Esophagus (tissue), 2 donors: Measurements from ENCODE around the gene SETDB2. TPM values are rescaled to one million over a fixed set of nuclear protein-coding genes. Genes with fewer than 3 reads are reported as not detected.

Experiments
- H3K27ac ChIP-seq, 2 donors: one replicate each; pipeline ENCODE4 v1.5.1; 2013; ENCODE audit warnings: low read depth in 2 of 2, mild to moderate bottlenecking in 2 of 2, inconsistent platforms in 1 of 2, low read length in 1 of 2, moderate library complexity in 1 of 2
- H3K27me3 ChIP-seq, 2 donors: one replicate each; pipeline ENCODE4 v1.6.1; 2013; ENCODE audit warnings: low read length in 2 of 2, control low read depth in 1 of 2, mild to moderate bottlenecking in 1 of 2; ENCODE audit not compliant: insufficient read depth in 2 of 2, control insufficient read depth in 1 of 2
- H3K36me3 ChIP-seq, 2 donors: one replicate each; pipeline ENCODE4 v1.6.1; 2013; ENCODE audit warnings: low read length in 1 of 2; ENCODE audit not compliant: control insufficient read depth in 2 of 2, insufficient read depth in 2 of 2
- H3K4me1 ChIP-seq, 2 donors: one replicate each; pipeline ENCODE4 v1.6.1; 2013; ENCODE audit warnings: low read length in 1 of 2; ENCODE audit not compliant: control insufficient read depth in 2 of 2, insufficient read depth in 2 of 2
- H3K4me3 ChIP-seq, 2 donors: one replicate each; pipeline ENCODE4 v1.5.1; 2013; ENCODE audit warnings: low read length in 2 of 2, mild to moderate bottlenecking in 2 of 2, low read depth in 1 of 2, moderate library complexity in 1 of 2
- H3K9me3 ChIP-seq, 2 donors: one replicate each; pipeline ENCODE4 v1.6.1; 2013; ENCODE audit warnings: mild to moderate bottlenecking in 2 of 2, low read depth in 1 of 2, low read length in 1 of 2, moderate library complexity in 1 of 2; ENCODE audit not compliant: control insufficient read depth in 2 of 2, insufficient read depth in 1 of 2
- WGBS, 2 donors: extraction: QIAGEN DNeasy Blood & Tissue Kit; methylation state at CpG; one replicate each; pipeline ENCODE4 v1.1.7; 2013; 5-methylcytosine and 5-hydroxymethylcytosine counted together
- polyA plus RNA-seq, 2 donors: library from polyadenylated mRNA; stranded (reverse); fragments of 200-250 nt; gene quantifications; one replicate each; pipeline ENCODE4 v1.2.3, GENCODE V29; 2013
- donor health status: healthy with polysubstance abuse.
- donor health status: Bipolar disorder and iron deficiency.

SETDB2 gene
- polyA plus RNA-seq, 2 donors, result 2.0 to 2.1 TPM

DNA sequence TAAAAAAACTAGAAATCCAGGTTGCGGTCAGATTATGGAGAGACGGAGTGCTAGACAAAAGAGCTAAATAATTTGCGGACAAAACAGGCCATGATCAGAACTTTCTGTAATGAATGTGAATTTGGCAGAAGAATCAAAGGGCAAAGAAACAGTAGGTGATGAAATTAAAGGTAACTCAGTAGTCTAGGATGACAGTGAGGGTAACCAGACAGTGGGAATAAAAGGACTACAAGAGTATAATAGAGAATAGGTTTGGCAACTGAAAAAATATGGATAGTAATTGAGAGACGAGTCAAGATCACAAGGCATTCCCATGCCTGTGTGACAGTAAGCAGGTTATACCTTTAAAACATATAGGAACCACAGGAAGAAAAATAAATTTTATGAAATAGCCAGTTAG lies 36.1 kb upstream of the SETDB2 start:
- H3K27me3 ChIP-seq, result no peaks in the 10 kb centered on the region
- H3K9me3 ChIP-seq, result no peaks in the 10 kb centered on the region
- H3K27ac ChIP-seq, result no peak overlapping the region
- no peaks in the 10 kb centered on the region for H3K4me1 ChIP-seq
- H3K4me3 ChIP-seq, result no peak overlapping the region
- no peaks in the 10 kb centered on the region for H3K36me3 ChIP-seq
- 87 to 97% methylated on average over 4 of the region's 4 CpGs for WGBS, 2 donors

DNA sequence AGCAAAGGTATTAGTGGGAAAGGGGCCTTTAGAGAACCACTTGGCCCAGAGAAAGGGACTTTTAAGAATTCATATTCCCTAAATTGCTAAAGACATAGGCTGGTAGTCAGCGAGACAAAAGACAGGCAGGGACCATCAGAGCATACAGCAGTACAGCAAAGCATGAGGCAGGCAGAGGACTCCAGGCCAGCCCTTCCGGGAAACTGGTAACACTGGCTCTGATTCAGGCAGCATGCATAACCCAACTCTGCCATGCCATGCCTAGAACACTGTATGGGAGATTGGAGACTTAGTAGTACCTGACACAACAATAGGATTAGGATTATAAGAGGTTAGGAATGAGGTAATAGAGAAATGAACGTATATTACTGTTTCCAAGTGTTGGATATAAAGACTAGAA lies 35.1 kb upstream of the SETDB2 start:
- WGBS, 2 donors, result 60 to 66% methylated on average over 3 of the region's 3 CpGs
- H3K4me3 ChIP-seq, result no peak overlapping the region
- H3K9me3 ChIP-seq, result no peaks in the 10 kb centered on the region
- H3K27me3 ChIP-seq, result no peaks in the 10 kb centered on the region
- H3K36me3 ChIP-seq, result no peaks in the 10 kb centered on the region
- no peak overlapping the region for H3K27ac ChIP-seq
- H3K4me1 ChIP-seq, result no peaks in the 10 kb centered on the region

GRCh38 chr13:49410006-49410405 lies 34.1 kb upstream of the SETDB2 start:
- Histone ChIP-seq H3K36me3 (no peaks in the 10 kb centered on the region), H3K4me3 (no peak overlapping the region), H3K27ac (no peak overlapping the region), H3K27me3 (no peaks in the 10 kb centered on the region), H3K9me3 (no peaks in the 10 kb centered on the region), H3K4me1 (no peaks in the 10 kb centered on the region)
- 76 to 87% methylated on average over 4 of the region's 4 CpGs for WGBS, 2 donors

- H3K4me3 ChIP-seq, result no peak overlapping the region
- no peak overlapping the region for H3K27ac ChIP-seq
- no peaks in the 10 kb centered on the region for H3K9me3 ChIP-seq
- no peaks in the 10 kb centered on the region for H3K4me1 ChIP-seq
- no peaks in the 10 kb centered on the region for H3K36me3 ChIP-seq
- H3K27me3 ChIP-seq, result no peaks in the 10 kb centered on the region
Observed at GRCh38 chr13:49410477-49410876, 33.6 kb upstream of the SETDB2 start.

DNA sequence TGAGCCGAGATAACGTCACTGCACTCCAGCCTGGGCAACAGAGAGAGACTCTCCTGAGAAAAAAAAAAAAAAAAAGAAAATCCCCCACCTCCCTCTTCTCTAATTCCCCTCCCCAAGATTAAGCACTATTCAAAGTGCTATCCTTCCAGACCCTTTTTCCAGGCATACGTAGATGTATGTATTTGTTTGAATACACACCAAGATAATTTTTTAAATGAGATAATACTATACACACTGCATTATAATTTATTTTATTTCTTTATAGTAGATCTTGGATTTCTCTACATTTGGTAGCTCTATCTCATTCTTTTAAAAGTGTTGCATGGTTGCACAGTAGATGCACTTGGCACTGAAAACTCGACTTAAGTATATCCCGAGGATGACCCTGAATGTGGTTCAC lies 32.7 kb upstream of the SETDB2 start:
- Histone ChIP-seq H3K36me3 (no peaks in the 10 kb centered on the region), H3K9me3 (no peaks in the 10 kb centered on the region), H3K4me1 (no peaks in the 10 kb centered on the region), H3K4me3 (no peak overlapping the region), H3K27ac (no peak overlapping the region), H3K27me3 (no peaks in the 10 kb centered on the region)
- 92 to 96% methylated on average over 5 of the region's 5 CpGs for WGBS, 2 donors

DNA sequence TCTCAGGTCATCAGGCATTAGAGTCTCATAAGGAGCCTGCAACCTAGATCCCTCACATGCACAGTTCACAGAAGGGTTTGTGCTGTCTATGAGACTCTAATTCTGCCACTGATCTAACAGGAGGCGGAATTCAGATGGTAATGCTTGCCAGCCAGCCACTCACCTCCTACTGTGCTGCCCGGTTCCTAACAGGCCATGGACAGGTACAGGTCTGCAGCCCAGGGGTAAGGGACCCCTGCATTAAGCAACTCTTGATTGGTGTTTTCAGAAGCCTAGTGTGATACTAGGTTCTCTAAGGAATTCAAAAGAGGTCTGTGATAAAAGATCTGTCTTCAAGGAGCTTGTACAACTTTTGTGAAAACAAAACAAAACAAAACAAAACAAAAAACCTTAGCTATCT lies 31.3 kb upstream of the SETDB2 start:
- WGBS, 2 donors, result 78 to 92% methylated on average over 2 of the region's 2 CpGs
- H3K4me3 ChIP-seq, result no peak overlapping the region
- H3K27ac ChIP-seq, result no peak overlapping the region
- H3K9me3 ChIP-seq, result no peaks in the 10 kb centered on the region
- H3K27me3 ChIP-seq, result no peaks in the 10 kb centered on the region
- no peaks in the 10 kb centered on the region for H3K4me1 ChIP-seq
- no peaks in the 10 kb centered on the region for H3K36me3 ChIP-seq

- 86 to 90% methylated on average over 3 of the region's 3 CpGs for WGBS, 2 donors
- no peak overlapping the region for H3K27ac ChIP-seq
- H3K36me3 ChIP-seq, result no peaks in the 10 kb centered on the region
- H3K4me3 ChIP-seq, result no peak overlapping the region
- no peaks in the 10 kb centered on the region for H3K4me1 ChIP-seq
- H3K27me3 ChIP-seq, result no peaks in the 10 kb centered on the region
- no peaks in the 10 kb centered on the region for H3K9me3 ChIP-seq
Observed at GRCh38 chr13:49417161-49417560, 26.9 kb upstream of the SETDB2 start.

GRCh38 chr13:49418206-49418605 lies 25.9 kb upstream of the SETDB2 start:
- H3K27me3 ChIP-seq, result no peaks in the 10 kb centered on the region
- no peaks in the 10 kb centered on the region for H3K36me3 ChIP-seq
- no peak overlapping the region for H3K27ac ChIP-seq
- H3K4me3 ChIP-seq, result no peak overlapping the region
- no peaks in the 10 kb centered on the region for H3K4me1 ChIP-seq
- no peaks in the 10 kb centered on the region for H3K9me3 ChIP-seq
- WGBS, 2 donors, result 87 to 89% methylated on average over 1 of the region's 1 CpG

DNA sequence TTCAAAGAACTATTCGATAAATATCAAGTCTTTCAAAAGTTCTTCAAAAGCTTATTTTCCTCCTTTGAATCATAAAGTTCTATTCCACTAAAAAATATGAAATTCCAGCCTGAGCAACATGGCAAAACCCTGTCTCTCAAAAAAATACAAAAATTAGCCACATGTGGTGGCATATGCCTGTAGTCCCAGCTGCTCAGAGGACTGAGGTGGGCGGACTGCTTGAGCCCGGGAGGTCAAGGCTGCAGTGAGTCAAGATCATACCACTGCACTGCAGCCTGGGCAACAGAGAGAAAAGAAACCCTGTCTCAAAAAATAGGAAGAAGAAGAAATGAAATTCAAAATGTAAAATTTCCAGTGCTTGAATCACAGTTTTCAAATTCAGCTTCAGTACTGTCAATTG lies 24.8 kb upstream of the SETDB2 start:
- no peak overlapping the region for H3K4me3 ChIP-seq
- H3K9me3 ChIP-seq, result no peaks in the 10 kb centered on the region
- no peak overlapping the region for H3K27ac ChIP-seq
- H3K27me3 ChIP-seq, result no peaks in the 10 kb centered on the region
- no peaks in the 10 kb centered on the region for H3K36me3 ChIP-seq
- 85 to 90% methylated on average over 3 of the region's 3 CpGs for WGBS, 2 donors
- no peaks in the 10 kb centered on the region for H3K4me1 ChIP-seq

- Histone ChIP-seq H3K4me3 (no peak overlapping the region), H3K27me3 (no peaks in the 10 kb centered on the region), H3K36me3 (no peaks in the 10 kb centered on the region), H3K27ac (no peak overlapping the region), H3K9me3 (no peaks in the 10 kb centered on the region), H3K4me1 (no peaks in the 10 kb centered on the region)
- WGBS, 2 donors, result 93% methylated on average over 3 of the region's 3 CpGs
Observed at GRCh38 chr13:49421391-49421790, 22.7 kb upstream of the SETDB2 start.
